GM23338 (cell line): Measurements from ENCODE around the gene TBC1D2B. TPM values are rescaled to one million over a fixed set of nuclear protein-coding genes. Genes with fewer than 3 reads are reported as not detected.

Source experiments
- ATAC-seq: fragments of 200-7000 bp; cut with Tn5 transposase; 3 replicates; pipeline ENCODE4 v1.9.1; 2020
- DNase-seq: peaks from one replicate; pipeline ENCODE4 v3.0.0-alpha.2; 2015; ENCODE audit warnings: low spot score
- H2AFZ ChIP-seq: fragments of 200-600 bp; sonication (generic); 2 replicates; pipeline ENCODE4 v1.8.0; 2016; ENCODE audit warnings: antibody characterized with exemption, mild to moderate bottlenecking, moderate library complexity
- H3F3A ChIP-seq: fragments of 200-600 bp; sonication (generic); replicated peaks from 2 replicates; pipeline ENCODE4 v1.8.0; 2017; ENCODE audit warnings: antibody characterized with exemption, mixed run types, low read depth
- H3K27ac ChIP-seq: fragments of 200-600 bp; sonication (generic); 2 replicates; pipeline ENCODE4 v1.6.1; 2016; ENCODE audit warnings: low read depth
- H3K27me3 ChIP-seq: fragments of 200-600 bp; sonication (generic); 2 replicates; pipeline ENCODE4 v1.8.0; 2016; ENCODE audit warnings: mild to moderate bottlenecking, mixed run types, moderate library complexity; ENCODE audit not compliant: insufficient read depth
- H3K36me3 ChIP-seq: fragments of 200-600 bp; sonication (generic); 2 replicates; pipeline ENCODE4 v1.8.0; 2016; ENCODE audit warnings: mild to moderate bottlenecking; ENCODE audit not compliant: insufficient read depth
- H3K4me1 ChIP-seq: fragments of 200-600 bp; sonication (generic); 2 replicates; pipeline ENCODE4 v1.8.0; 2016; ENCODE audit warnings: mild to moderate bottlenecking, moderate library complexity; ENCODE audit not compliant: insufficient read depth
- H3K4me2 ChIP-seq: fragments of 200-600 bp; sonication (generic); 2 replicates; pipeline ENCODE4 v1.7.1; 2017; ENCODE audit warnings: mixed run types
- H3K4me3 ChIP-seq: fragments of 200-600 bp; sonication (generic); 2 replicates; pipeline ENCODE4 v1.6.1; 2016; ENCODE audit warnings: mixed run types
- H3K79me2 ChIP-seq: fragments of 200-600 bp; sonication (generic); replicated peaks from 2 replicates; pipeline ENCODE4 v1.8.0; 2017; ENCODE audit warnings: mild to moderate bottlenecking; ENCODE audit not compliant: insufficient read depth
- H3K9me2 ChIP-seq: fragments of 200-600 bp; sonication (generic); 2 replicates; pipeline ENCODE4 v1.8.0; 2017; ENCODE audit not compliant: insufficient read depth
- H4K20me1 ChIP-seq: fragments of 200-600 bp; sonication (generic); replicated peaks from 2 replicates; pipeline ENCODE4 v1.8.0; 2017; ENCODE audit warnings: mild to moderate bottlenecking; ENCODE audit not compliant: insufficient read depth
- H3K27ac Mint-ChIP-seq: 2 replicates; pipeline ENCODE4 v1.8.0; 2020; ENCODE audit warnings: inconsistent platforms, mild to moderate bottlenecking, moderate library complexity, mixed read lengths
- H3K27me3 Mint-ChIP-seq: 3 replicates; pipeline ENCODE4 v1.8.0; 2022; ENCODE audit warnings: low read depth, mild to moderate bottlenecking, moderate library complexity, mixed read lengths, inconsistent platforms; ENCODE audit not compliant: insufficient read depth, poor library complexity
- H3K36me3 Mint-ChIP-seq: 3 replicates; pipeline ENCODE4 v1.8.0; 2021; ENCODE audit warnings: low read depth, mild to moderate bottlenecking, inconsistent platforms, moderate library complexity, mixed read lengths
- H3K4me1 Mint-ChIP-seq: 3 replicates; pipeline ENCODE4 v1.8.0; 2020; ENCODE audit warnings: mild to moderate bottlenecking, inconsistent platforms, mixed read lengths
- H3K4me3 Mint-ChIP-seq: 3 replicates; pipeline ENCODE4 v1.8.0; 2021; ENCODE audit warnings: moderate library complexity, mild to moderate bottlenecking, inconsistent platforms, mixed read lengths
- H3K9me3 Mint-ChIP-seq: 3 replicates; pipeline ENCODE4 v1.8.0; 2020; ENCODE audit warnings: moderate library complexity, mild to moderate bottlenecking, inconsistent platforms, mixed read lengths
- CREB1 ChIP-seq: fragments of 250-450 bp; sonication (Bioruptor Pico); IDR thresholded peaks from 2 replicates; pipeline ENCODE4 v1.5.0; 2020; ENCODE audit warnings: low read depth, mild to moderate bottlenecking, moderate library complexity
- EZH2phosphoT487 ChIP-seq: fragments of 200-600 bp; sonication (generic); IDR thresholded peaks from one replicate; pipeline ENCODE4 v1.8.1; 2018; ENCODE audit warnings: antibody characterized with exemption; ENCODE audit not compliant: unreplicated experiment
- JUNB ChIP-seq: IDR thresholded peaks from one replicate; pipeline ENCODE4 v1.6.1; 2016; ENCODE audit warnings: antibody characterized with exemption; ENCODE audit not compliant: unreplicated experiment
- NANOG ChIP-seq: IDR thresholded peaks from 2 replicates; pipeline ENCODE4 v1.6.1; 2016; ENCODE audit warnings: antibody characterized with exemption, borderline replicate concordance
- STAT1 ChIP-seq: IDR thresholded peaks from one replicate; pipeline ENCODE4 v1.6.1; 2016; ENCODE audit warnings: antibody characterized with exemption; ENCODE audit not compliant: unreplicated experiment
- ZNF114 ChIP-seq: fragments of 250-450 bp; sonication (Bioruptor Pico); IDR thresholded peaks from 2 replicates; pipeline ENCODE4 v1.5.0; 2020; ENCODE audit warnings: mild to moderate bottlenecking, moderate library complexity
- polyA plus RNA-seq: library from polyadenylated mRNA; unstranded; fragments of >200 nt; fragmentation: Nextera tagmentation; extraction: Ambion mirVana; gene quantifications from 2 replicates; pipeline ENCODE4 v1.2.1, GENCODE V29; 2016
- total RNA-seq: library from RNA; depleted of rRNA; stranded (reverse); fragments of >200 nt; shearing (Covaris generic); gene quantifications from 2 replicates; pipeline ENCODE4 v1.2.3, GENCODE V29; 2014
- TF ChIP-seq, protein P1 (sequence below): fragments of 250-450 bp; sonication (Bioruptor Pico); IDR thresholded peaks from 2 replicates; pipeline ENCODE4 v1.5.0; 2020; ENCODE audit warnings: mild to moderate bottlenecking, moderate library complexity
- TF ChIP-seq, protein P2 (sequence below), 2 experiments: fragments of 200-600 bp in 1 of 2; sonication (generic) in 1 of 2; conservative IDR thresholded peaks; 2 replicates each; pipeline versions ENCODE4 v1.5.1 to v1.6.1; 2016 to 2017; ENCODE audit warnings: antibody characterized with exemption in 2 of 2, low read depth in 2 of 2, mild to moderate bottlenecking in 2 of 2, moderate library complexity in 1 of 2
- TF ChIP-seq, protein P3 (sequence below): IDR thresholded peaks from one replicate; pipeline ENCODE4 v1.6.1; 2018; ENCODE audit warnings: antibody characterized with exemption; ENCODE audit not compliant: unreplicated experiment

Gene TBC1D2B
- total and polyA plus RNA-seq, 2 experiments from 2014 or later = 3.6 to 17.8 TPM

DNA sequence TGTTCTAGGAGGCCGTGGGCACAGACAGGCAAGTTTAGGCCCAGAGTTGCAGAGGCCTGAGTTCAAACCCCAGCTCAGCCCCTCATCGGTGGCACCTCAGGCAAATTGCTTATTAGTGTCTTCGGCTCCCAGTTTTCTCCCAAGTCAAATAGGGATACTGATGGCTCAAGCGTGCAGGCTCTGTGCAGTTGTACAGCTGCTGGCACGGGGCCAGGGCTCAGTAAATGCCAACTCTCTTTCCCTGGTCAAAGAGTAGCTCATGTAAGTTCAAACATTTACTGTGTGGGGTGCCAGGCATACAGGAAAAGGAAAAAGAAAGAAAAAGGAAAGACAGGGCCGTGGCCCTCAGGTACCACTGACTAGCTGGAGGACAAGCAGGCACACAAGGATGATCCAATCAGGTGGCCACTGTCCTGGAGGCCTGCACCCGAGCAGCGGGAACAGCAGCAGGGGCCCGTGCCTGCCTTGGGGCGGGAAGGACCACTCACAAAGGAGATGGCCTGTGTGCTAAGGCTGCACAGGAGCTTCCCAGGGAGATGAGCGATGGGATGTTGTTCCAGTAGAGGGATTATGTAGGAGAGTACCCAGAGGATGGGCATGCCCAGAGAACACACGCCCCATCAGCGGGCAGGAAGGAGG, 70.8 kb downstream of the TBC1D2B start:
- Histone ChIP-seq H3K36me3 (peaks cover 4% of the 10 kb centered on the region; the same call in 1 of the 2 replicates), H3K27ac (no peak overlapping the region), H4K20me1 (no peaks in the 10 kb centered on the region), H3F3A (no peaks in the 10 kb centered on the region), H3K27me3 (no peaks in the 10 kb centered on the region), H3K4me3 (no peak overlapping the region), H3K9me2 (no peaks in the 10 kb centered on the region), H2AFZ (no peak overlapping the region), H3K4me1 (0 out of 2 replicates have a peak, but pooled peaks cover 6% of the 10 kb centered on the region), H3K79me2 (no peaks in the 10 kb centered on the region), H3K4me2 (no peak overlapping the region)
- no peak for TF ChIP-seq EZH2phosphoT487
- no peak for TF ChIP-seq ZNF114
- no peak for TF ChIP-seq CREB1 (CRISPR knock-in tag)
- TF ChIP-seq, protein P1, sequence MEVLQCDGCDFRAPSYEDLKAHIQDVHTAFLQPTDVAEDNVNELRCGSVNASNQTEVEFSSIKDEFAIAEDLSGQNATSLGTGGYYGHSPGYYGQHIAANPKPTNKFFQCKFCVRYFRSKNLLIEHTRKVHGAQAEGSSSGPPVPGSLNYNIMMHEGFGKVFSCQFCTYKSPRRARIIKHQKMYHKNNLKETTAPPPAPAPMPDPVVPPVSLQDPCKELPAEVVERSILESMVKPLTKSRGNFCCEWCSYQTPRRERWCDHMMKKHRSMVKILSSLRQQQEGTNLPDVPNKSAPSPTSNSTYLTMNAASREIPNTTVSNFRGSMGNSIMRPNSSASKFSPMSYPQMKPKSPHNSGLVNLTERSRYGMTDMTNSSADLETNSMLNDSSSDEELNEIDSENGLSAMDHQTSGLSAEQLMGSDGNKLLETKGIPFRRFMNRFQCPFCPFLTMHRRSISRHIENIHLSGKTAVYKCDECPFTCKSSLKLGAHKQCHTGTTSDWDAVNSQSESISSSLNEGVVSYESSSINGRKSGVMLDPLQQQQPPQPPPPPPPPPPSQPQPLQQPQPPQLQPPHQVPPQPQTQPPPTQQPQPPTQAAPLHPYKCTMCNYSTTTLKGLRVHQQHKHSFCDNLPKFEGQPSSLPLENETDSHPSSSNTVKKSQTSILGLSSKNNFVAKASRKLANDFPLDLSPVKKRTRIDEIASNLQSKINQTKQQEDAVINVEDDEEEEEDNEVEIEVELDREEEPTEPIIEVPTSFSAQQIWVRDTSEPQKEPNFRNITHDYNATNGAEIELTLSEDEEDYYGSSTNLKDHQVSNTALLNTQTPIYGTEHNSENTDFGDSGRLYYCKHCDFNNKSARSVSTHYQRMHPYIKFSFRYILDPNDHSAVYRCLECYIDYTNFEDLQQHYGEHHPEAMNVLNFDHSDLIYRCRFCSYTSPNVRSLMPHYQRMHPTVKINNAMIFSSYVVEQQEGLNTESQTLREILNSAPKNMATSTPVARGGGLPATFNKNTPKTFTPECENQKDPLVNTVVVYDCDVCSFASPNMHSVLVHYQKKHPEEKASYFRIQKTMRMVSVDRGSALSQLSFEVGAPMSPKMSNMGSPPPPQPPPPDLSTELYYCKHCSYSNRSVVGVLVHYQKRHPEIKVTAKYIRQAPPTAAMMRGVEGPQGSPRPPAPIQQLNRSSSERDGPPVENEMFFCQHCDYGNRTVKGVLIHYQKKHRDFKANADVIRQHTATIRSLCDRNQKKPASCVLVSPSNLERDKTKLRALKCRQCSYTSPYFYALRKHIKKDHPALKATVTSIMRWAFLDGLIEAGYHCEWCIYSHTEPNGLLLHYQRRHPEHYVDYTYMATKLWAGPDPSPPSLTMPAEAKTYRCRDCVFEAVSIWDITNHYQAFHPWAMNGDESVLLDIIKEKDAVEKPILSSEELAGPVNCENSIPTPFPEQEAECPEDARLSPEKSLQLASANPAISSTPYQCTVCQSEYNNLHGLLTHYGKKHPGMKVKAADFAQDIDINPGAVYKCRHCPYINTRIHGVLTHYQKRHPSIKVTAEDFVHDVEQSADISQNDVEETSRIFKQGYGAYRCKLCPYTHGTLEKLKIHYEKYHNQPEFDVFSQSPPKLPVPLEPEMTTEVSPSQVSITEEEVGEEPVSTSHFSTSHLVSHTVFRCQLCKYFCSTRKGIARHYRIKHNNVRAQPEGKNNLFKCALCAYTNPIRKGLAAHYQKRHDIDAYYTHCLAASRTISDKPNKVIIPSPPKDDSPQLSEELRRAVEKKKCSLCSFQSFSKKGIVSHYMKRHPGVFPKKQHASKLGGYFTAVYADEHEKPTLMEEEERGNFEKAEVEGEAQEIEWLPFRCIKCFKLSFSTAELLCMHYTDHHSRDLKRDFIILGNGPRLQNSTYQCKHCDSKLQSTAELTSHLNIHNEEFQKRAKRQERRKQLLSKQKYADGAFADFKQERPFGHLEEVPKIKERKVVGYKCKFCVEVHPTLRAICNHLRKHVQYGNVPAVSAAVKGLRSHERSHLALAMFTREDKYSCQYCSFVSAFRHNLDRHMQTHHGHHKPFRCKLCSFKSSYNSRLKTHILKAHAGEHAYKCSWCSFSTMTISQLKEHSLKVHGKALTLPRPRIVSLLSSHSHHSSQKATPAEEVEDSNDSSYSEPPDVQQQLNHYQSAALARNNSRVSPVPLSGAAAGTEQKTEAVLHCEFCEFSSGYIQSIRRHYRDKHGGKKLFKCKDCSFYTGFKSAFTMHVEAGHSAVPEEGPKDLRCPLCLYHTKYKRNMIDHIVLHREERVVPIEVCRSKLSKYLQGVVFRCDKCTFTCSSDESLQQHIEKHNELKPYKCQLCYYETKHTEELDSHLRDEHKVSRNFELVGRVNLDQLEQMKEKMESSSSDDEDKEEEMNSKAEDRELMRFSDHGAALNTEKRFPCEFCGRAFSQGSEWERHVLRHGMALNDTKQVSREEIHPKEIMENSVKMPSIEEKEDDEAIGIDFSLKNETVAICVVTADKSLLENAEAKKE = no peak
- TF ChIP-seq NANOG = no peak
- TF ChIP-seq, protein P2, sequence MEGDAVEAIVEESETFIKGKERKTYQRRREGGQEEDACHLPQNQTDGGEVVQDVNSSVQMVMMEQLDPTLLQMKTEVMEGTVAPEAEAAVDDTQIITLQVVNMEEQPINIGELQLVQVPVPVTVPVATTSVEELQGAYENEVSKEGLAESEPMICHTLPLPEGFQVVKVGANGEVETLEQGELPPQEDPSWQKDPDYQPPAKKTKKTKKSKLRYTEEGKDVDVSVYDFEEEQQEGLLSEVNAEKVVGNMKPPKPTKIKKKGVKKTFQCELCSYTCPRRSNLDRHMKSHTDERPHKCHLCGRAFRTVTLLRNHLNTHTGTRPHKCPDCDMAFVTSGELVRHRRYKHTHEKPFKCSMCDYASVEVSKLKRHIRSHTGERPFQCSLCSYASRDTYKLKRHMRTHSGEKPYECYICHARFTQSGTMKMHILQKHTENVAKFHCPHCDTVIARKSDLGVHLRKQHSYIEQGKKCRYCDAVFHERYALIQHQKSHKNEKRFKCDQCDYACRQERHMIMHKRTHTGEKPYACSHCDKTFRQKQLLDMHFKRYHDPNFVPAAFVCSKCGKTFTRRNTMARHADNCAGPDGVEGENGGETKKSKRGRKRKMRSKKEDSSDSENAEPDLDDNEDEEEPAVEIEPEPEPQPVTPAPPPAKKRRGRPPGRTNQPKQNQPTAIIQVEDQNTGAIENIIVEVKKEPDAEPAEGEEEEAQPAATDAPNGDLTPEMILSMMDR (conservative IDR thresholded peaks at IDR 0.05; ENCODE audit: low read depth in 2 of 2) = no peak
- TF ChIP-seq, protein P3, sequence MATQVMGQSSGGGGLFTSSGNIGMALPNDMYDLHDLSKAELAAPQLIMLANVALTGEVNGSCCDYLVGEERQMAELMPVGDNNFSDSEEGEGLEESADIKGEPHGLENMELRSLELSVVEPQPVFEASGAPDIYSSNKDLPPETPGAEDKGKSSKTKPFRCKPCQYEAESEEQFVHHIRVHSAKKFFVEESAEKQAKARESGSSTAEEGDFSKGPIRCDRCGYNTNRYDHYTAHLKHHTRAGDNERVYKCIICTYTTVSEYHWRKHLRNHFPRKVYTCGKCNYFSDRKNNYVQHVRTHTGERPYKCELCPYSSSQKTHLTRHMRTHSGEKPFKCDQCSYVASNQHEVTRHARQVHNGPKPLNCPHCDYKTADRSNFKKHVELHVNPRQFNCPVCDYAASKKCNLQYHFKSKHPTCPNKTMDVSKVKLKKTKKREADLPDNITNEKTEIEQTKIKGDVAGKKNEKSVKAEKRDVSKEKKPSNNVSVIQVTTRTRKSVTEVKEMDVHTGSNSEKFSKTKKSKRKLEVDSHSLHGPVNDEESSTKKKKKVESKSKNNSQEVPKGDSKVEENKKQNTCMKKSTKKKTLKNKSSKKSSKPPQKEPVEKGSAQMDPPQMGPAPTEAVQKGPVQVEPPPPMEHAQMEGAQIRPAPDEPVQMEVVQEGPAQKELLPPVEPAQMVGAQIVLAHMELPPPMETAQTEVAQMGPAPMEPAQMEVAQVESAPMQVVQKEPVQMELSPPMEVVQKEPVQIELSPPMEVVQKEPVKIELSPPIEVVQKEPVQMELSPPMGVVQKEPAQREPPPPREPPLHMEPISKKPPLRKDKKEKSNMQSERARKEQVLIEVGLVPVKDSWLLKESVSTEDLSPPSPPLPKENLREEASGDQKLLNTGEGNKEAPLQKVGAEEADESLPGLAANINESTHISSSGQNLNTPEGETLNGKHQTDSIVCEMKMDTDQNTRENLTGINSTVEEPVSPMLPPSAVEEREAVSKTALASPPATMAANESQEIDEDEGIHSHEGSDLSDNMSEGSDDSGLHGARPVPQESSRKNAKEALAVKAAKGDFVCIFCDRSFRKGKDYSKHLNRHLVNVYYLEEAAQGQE = no peak
- no peak for TF ChIP-seq JUNB
- TF ChIP-seq STAT1 = no peak
- Mint-ChIP-seq H3K36me3 (peaks cover 15% of the 10 kb centered on the region), H3K27ac (no peak overlapping the region), H3K4me1 (peaks cover 15% of the 10 kb centered on the region), H3K9me3 (no peaks in the 10 kb centered on the region), H3K4me3 (no peak overlapping the region), H3K27me3 (no peaks in the 10 kb centered on the region)
- no peak for DNase-seq
- no peak for ATAC-seq
